BLaER1 treated with 17β-estradiol and CSF1 and Interleukin-3, amounts not matched to agents 10 nM and 100 nM (cell line): ENCODE results near the gene RCOR1.
"Not testable (repeated sequence)": the region's sequence is repeated elsewhere in the genome, so short reads cannot be mapped to it uniquely, and the experiment has no call there.

ENCODE experiments used
- H3K27ac ChIP-seq, 11 experiments: shearing (Covaris generic); formaldehyde crosslinking; 2 replicates each; pipeline ENCODE4 v1.8.1; 2022
- H3K27me3 ChIP-seq, 11 experiments: shearing (Covaris generic); formaldehyde crosslinking; 2 replicates each; pipeline ENCODE4 v1.8.1; 2022
- H3K36me3 ChIP-seq, 11 experiments: shearing (Covaris generic); formaldehyde crosslinking; 2 replicates each; pipeline ENCODE4 v1.8.1; 2022
- H3K4me1 ChIP-seq, 10 experiments: shearing (Covaris generic); formaldehyde crosslinking; 2 replicates each; pipeline ENCODE4 v1.8.1; 2022
- H3K4me2 ChIP-seq, 11 experiments: shearing (Covaris generic); formaldehyde crosslinking; 2 replicates each; pipeline ENCODE4 v1.8.1; 2022
- H3K4me3 ChIP-seq, 10 experiments: shearing (Covaris generic); formaldehyde crosslinking; 2 replicates each; pipeline ENCODE4 v1.8.1; 2022
- H3K9ac ChIP-seq, 11 experiments: shearing (Covaris generic); formaldehyde crosslinking; 2 replicates each; pipeline ENCODE4 v1.8.1; 2022
- H3K9me3 ChIP-seq, 11 experiments: shearing (Covaris generic); formaldehyde crosslinking; replicated peaks in 1 of 11; 2 replicates each; pipeline ENCODE4 v1.8.1; 2022
- H4K20me1 ChIP-seq, 11 experiments: shearing (Covaris generic); formaldehyde crosslinking; 2 replicates each; pipeline ENCODE4 v1.8.1; 2022
- Cebpa-rat ChIP-seq, 11 experiments: shearing (Covaris generic); IDR thresholded peaks; 2 replicates each; pipeline ENCODE4 v1.8.1; 2022

RCOR1 gene

DNA sequence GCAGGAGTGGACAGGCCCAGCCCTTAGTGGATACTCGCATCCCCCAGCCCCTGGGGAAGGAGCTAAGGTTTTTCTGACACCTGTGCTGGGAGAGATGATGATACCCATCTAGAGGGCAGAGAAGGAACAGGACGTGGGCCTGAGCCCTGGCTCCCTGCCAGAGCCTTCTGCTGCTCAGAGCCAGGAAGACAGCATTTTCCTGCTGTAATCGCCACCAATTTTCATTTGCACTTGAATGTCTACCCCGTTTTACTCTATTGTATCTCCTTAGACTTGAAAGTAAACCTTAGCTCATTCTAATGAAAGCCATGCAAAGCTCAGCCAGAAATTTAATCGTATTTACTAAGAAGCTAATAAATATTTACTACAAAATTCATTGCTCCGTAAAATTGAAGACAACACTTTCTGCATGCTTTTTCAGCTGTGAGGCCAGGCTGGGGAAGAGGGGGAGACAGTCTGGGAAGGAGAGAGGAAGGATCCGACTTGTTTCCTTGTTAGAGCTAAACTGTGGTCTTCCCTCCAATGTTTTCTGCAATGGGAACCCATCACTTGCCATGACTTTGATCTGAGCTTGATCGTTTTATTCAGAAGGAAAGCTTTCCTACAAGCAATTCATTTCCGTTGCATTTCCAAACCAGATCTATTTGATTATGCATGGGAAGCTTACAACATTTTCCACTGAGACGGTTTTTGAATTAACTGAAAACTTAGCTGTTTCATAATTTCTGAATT lies 167.2 kb downstream of the RCOR1 start:
- peaks cover 0 to 8% (median 3%) of the 10 kb centered on the region in 11 experiments; a peak in 5 of 22 replicates for H3K9me3 ChIP-seq
- H3K4me2 ChIP-seq, result peak overlapping the region in 5 of 11 experiments; percentile 1 to 48 (median 17); a peak in 9 of 22 replicates
- no peak for TF ChIP-seq Cebpa-rat (IDR thresholded peaks at IDR 0.05)
- H3K36me3 ChIP-seq, result no peaks in the 10 kb centered on the region
- peaks cover 25 to 44% (median 37%) of the 10 kb centered on the region in 10 experiments for H3K4me1 ChIP-seq
- no peak overlapping the region for H3K4me3 ChIP-seq
- no peaks in the 10 kb centered on the region for H4K20me1 ChIP-seq
- no peaks in the 10 kb centered on the region for H3K27me3 ChIP-seq
- H3K9ac ChIP-seq, result no peak overlapping the region
- H3K27ac ChIP-seq, result no peak overlapping the region

GRCh38 chr14:102760496-102761193 lies 168.2 kb downstream of the RCOR1 start:
- TF ChIP-seq Cebpa-rat (IDR thresholded peaks at IDR 0.05), result no peak
- Histone ChIP-seq H3K4me1 (peaks cover 22 to 42% (median 36%) of the 10 kb centered on the region in 10 experiments), H3K4me3 (no peak overlapping the region)

DNA sequence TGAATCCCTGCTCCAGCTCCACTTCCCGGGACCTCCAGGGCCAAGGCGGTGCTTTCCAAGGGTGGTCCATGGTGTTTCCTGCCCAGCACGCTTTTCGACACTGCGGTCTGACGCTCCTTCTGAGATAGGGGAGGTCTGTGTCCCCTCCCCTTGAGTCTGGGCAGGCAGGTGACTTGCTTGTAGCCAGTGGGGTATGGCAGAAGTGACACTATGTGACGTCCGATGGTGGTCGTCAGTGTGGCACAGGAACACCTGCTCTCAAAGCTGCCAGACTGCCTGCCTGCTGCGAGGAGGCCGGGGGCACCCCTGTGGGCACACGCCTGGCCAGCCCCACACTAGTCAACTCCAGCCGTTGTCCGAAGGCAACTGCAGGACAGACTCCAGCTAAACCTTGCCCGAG lies 168.8 kb downstream of the RCOR1 start:
- Histone ChIP-seq H4K20me1 (no peaks in the 10 kb centered on the region), H3K27ac (no peak overlapping the region), H3K36me3 (no peaks in the 10 kb centered on the region), H3K4me2 (no peak overlapping the region), H3K9ac (no peak overlapping the region), H3K4me3 (no peak overlapping the region), H3K9me3 (peaks cover 0 to 8% (median 3%) of the 10 kb centered on the region in 11 experiments; a peak in 5 of 22 replicates), H3K4me1 (peaks cover 22 to 43% (median 35%) of the 10 kb centered on the region in 10 experiments), H3K27me3 (no peaks in the 10 kb centered on the region)
- no peak for TF ChIP-seq Cebpa-rat (IDR thresholded peaks at IDR 0.05)

More at GRCh38 chr14:102760496-102761193, 168.2 kb downstream of the RCOR1 start:
- Histone ChIP-seq H3K36me3 (no peaks in the 10 kb centered on the region), H3K9me3 (peaks cover 0 to 8% (median 3%) of the 10 kb centered on the region in 11 experiments; a peak in 5 of 22 replicates), H3K27ac (no peak overlapping the region), H3K9ac (no peak overlapping the region), H3K4me2 (no peak overlapping the region), H4K20me1 (no peaks in the 10 kb centered on the region), H3K27me3 (no peaks in the 10 kb centered on the region)

- Histone ChIP-seq H3K4me2 (peak overlapping the region; percentile 33 to 83 (median 65)), H3K4me3 (no peak overlapping the region), H3K27ac (peak overlapping the region in 7 of 11 experiments; percentile 2 to 85 (median 38); a peak in 10 of 22 replicates), H3K4me1 (peaks cover 33 to 70% (median 42%) of the 10 kb centered on the region in 10 experiments), H3K9ac (peak overlapping the region in 3 of 11 experiments; percentile 31 to 74 (median 69); a peak in 5 of 22 replicates), H3K36me3 (no peaks in the 10 kb centered on the region), H4K20me1 (no peaks in the 10 kb centered on the region), H3K27me3 (no peaks in the 10 kb centered on the region), H3K9me3 (no peaks in the 10 kb centered on the region; a peak in 1 of 22 replicates)
- TF ChIP-seq Cebpa-rat (IDR thresholded peaks at IDR 0.05), result no peak
These were observed 171.8 kb downstream of the RCOR1 start for GRCh38 chr14:102764220-102764671.

DNA sequence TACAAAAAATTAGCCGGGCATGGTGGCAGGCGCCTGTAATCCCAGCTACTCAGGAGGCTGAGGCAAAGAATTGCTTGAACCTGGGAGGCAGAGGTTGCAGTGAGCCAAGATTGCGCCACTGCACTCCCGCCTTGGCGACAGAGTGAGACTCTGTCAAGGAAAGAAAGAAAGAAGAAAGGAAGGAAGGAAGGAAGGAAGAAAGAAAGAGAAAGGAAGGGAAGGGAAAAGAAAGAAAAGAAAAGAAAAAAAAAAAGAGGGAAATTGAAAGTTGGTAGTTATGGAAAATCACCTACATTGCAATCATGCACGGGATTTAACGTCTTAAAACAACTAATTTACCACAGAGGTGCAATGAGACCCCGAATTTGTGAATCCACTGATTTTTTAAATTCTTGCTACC lies 173.3 kb downstream of the RCOR1 start:
- H4K20me1 ChIP-seq, H3K4me3 ChIP-seq, H3K27ac ChIP-seq, H3K9ac ChIP-seq, H3K27me3 ChIP-seq, H3K9me3 ChIP-seq, H3K36me3 ChIP-seq: not testable (repeated sequence)
- Histone ChIP-seq H3K4me2 (peak overlapping the region in 2 of 11 experiments; percentile 83 to 86; a peak in 3 of 22 replicates), H3K4me1 (peaks cover 35 to 79% (median 39%) of the 10 kb centered on the region in 10 experiments)

DNA sequence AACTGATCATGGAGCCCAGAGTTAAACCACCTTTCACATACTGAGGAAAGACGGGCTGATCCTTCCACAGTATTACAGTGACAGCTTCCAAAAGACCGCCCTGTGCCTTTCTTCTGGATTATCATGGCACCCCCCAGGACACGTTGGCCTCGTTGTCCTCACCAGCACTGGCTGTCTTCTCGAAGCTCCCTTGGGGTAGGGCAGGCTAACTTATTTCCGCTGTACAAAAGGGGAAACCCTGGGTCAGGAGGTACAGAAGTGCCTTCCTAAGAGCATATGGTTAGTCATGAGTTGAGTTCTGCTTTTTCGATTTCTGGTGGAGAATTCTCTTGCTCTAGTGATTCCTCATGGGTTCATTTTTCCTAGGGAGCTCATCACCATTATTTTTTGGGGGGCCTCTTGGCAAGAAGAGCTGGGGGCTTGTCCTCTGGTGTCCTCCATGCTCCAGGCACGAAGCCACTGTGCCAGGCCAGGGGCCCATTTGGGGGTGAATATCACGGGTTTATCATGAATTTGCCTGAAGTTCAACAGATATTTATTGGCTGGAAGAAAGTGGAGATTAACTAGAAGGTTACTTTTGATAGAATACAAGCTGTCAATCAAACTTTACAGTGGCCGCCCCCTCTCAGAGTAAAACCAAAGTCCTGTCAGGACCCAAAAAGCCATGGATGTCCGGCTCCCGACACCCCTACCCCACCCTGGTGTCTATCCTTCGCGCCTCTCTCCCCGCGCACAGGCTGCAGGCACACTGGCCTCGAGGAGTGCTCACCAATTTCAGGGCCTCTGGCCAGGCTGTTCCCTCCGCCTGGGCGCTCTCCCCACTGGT lies 176.0 kb downstream of the RCOR1 start:
- no peaks in the 10 kb centered on the region for H3K36me3 ChIP-seq
- no peaks in the 10 kb centered on the region for H3K27me3 ChIP-seq
- TF ChIP-seq Cebpa-rat (IDR thresholded peaks at IDR 0.05), result no peak
- H3K9ac ChIP-seq, result peak overlapping the region in 10 of 11 experiments; percentile 15 to 77 (median 42); a peak in 13 of 22 replicates
- H3K27ac ChIP-seq, result peak overlapping the region; percentile 13 to 96 (median 76)
- peak overlapping the region; percentile 51 to 92 (median 78) for H3K4me2 ChIP-seq
- H3K4me3 ChIP-seq, result peak overlapping the region in 1 of 10 experiments; percentile 14; a peak in 1 of 20 replicates
- no peaks in the 10 kb centered on the region for H4K20me1 ChIP-seq
- peaks cover 48 to 99% (median 55%) of the 10 kb centered on the region in 10 experiments for H3K4me1 ChIP-seq
- H3K9me3 ChIP-seq, result no peaks in the 10 kb centered on the region; a peak in 1 of 22 replicates

GRCh38 chr14:102769049-102769327 lies 176.5 kb downstream of the RCOR1 start:
- H3K4me2 ChIP-seq, result peak overlapping the region; percentile 51 to 92 (median 78)
- H3K4me3 ChIP-seq, result peak overlapping the region in 1 of 10 experiments; percentile 14; a peak in 1 of 20 replicates
- no peak for TF ChIP-seq Cebpa-rat (IDR thresholded peaks at IDR 0.05)
- peaks cover 48 to 99% (median 55%) of the 10 kb centered on the region in 10 experiments for H3K4me1 ChIP-seq
- no peaks in the 10 kb centered on the region for H3K27me3 ChIP-seq
- peak overlapping the region in 9 of 11 experiments; percentile 15 to 77 (median 40); a peak in 12 of 22 replicates for H3K9ac ChIP-seq
- peak overlapping the region; percentile 13 to 96 (median 76); a peak in 21 of 22 replicates for H3K27ac ChIP-seq
- H3K9me3 ChIP-seq, result no peaks in the 10 kb centered on the region; a peak in 1 of 22 replicates
- no peaks in the 10 kb centered on the region for H3K36me3 ChIP-seq
- no peaks in the 10 kb centered on the region for H4K20me1 ChIP-seq

DNA sequence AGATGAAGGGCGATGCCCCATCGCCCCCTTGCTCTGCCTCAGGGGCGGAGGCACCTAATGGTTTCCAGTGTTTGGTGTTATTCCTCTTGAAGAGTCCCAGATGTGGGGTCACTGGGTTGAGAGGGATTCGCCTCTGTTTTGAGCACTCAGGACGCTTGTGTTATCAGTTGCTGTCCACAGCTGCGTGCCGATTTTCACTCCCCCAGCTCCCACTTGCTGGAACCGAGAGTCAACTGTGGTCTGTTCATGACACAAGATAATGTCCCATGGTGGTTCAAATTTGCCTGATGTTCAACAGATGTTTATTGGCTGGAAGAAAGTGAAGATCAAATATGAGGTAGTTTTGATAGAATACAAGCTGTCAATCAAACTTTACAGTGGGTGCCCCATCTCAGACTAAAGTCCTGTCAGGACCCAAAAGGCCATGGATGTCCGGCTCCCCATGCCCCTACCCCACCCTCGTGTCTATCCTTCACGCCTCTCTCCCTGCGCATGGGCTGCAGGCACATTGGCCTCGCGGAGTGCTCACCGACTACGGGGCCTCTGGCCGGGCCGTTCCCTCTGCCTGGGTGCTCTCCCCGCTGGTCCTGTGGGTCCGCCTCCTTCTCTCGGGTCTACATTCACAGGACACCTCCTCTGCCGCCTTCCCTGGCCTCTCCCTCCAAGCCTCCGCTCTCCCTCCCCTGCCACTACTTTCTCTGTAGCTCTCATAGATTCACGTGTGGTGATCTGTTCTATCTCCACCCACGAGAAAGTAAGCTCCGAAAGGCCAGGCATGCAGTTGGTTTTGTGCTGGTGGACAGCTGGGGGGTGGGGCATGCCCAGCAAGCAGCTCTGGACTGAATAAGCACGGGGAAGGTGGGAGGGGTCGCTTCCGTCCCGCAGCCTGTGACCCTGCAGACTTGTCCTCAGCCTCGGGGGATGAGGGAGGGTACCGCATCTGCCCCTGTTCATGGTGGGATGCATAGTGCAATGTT lies 178.0 kb downstream of the RCOR1 start:
- Histone ChIP-seq H3K4me1 (peaks cover 55 to 96% (median 61%) of the 10 kb centered on the region in 10 experiments), H3K27me3 (no peaks in the 10 kb centered on the region), H3K27ac (peak overlapping the region in 2 of 11 experiments; percentile 91 to 96; a peak in 3 of 22 replicates), H3K4me2 (peak overlapping the region in 2 of 11 experiments; percentile 83 to 86; a peak in 3 of 22 replicates), H3K9ac (no peak overlapping the region), H4K20me1 (no peaks in the 10 kb centered on the region), H3K36me3 (no peaks in the 10 kb centered on the region), H3K4me3 (no peak overlapping the region), H3K9me3 (no peaks in the 10 kb centered on the region; a peak in 1 of 22 replicates)
- no peak for TF ChIP-seq Cebpa-rat (IDR thresholded peaks at IDR 0.05)
